ACHN (cell line): ENCODE measurements around the gene ZNF366.
A peak's percentile ranks its signal among the peaks of the same experiment; 100 is the strongest.

Source experiments
- DNase-seq: peaks from one replicate; pipeline ENCODE4 v3.0.0-alpha.2; 2015
- in situ Hi-C: cut with HindIII; loops from 2 replicates; pipeline ENCODE4 v1.10.0; 2017; ENCODE audit warnings: low sequenced_read_pairs, low pct_ligation_motif_present, low pct_unique_long_range_greater_than_20kb

Gene ZNF366, protein sequence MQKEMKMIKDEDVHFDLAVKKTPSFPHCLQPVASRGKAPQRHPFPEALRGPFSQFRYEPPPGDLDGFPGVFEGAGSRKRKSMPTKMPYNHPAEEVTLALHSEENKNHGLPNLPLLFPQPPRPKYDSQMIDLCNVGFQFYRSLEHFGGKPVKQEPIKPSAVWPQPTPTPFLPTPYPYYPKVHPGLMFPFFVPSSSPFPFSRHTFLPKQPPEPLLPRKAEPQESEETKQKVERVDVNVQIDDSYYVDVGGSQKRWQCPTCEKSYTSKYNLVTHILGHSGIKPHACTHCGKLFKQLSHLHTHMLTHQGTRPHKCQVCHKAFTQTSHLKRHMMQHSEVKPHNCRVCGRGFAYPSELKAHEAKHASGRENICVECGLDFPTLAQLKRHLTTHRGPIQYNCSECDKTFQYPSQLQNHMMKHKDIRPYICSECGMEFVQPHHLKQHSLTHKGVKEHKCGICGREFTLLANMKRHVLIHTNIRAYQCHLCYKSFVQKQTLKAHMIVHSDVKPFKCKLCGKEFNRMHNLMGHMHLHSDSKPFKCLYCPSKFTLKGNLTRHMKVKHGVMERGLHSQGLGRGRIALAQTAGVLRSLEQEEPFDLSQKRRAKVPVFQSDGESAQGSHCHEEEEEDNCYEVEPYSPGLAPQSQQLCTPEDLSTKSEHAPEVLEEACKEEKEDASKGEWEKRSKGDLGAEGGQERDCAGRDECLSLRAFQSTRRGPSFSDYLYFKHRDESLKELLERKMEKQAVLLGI

DNA sequence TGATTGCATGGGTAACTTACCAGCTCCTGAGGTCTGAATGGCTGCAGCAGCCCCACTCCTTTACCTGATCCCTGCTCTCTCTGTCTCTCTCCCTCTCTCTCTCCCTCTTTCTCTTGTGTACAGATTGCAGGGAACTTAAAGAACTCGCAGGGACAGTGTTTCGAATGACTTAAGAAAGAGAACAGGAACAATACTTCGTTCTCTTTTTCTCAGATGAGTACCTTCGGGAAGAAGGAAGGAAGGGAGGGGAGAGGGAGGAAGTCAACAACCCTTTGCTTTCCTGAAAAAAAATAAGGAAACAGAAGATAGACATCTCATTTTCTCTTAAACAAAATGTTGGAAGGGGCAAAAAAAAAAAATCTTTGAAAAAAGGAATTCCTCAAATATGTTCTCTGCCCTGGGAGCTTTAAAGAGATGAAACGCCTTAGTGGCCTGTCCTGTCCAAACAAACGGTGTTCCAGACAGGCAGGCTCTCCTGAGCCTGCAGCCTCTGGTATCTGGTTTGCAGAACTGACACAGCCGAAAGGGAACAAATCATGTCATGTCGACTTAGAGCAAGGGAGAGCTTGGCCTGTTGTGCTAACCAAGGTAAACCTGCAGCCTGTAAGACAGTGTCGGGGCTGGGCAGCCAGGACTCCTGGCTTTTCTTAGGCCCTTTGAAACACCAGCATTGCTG lies at the start of gene ZNF366:
ZNF366 (minus strand) TSS at position 180 of the 676 bp plus-strand sequence. CDS start 45,914 bp downstream, outside the sequence.
- in situ Hi-C loops, result no loop called here
- no peak for DNase-seq

DNA sequence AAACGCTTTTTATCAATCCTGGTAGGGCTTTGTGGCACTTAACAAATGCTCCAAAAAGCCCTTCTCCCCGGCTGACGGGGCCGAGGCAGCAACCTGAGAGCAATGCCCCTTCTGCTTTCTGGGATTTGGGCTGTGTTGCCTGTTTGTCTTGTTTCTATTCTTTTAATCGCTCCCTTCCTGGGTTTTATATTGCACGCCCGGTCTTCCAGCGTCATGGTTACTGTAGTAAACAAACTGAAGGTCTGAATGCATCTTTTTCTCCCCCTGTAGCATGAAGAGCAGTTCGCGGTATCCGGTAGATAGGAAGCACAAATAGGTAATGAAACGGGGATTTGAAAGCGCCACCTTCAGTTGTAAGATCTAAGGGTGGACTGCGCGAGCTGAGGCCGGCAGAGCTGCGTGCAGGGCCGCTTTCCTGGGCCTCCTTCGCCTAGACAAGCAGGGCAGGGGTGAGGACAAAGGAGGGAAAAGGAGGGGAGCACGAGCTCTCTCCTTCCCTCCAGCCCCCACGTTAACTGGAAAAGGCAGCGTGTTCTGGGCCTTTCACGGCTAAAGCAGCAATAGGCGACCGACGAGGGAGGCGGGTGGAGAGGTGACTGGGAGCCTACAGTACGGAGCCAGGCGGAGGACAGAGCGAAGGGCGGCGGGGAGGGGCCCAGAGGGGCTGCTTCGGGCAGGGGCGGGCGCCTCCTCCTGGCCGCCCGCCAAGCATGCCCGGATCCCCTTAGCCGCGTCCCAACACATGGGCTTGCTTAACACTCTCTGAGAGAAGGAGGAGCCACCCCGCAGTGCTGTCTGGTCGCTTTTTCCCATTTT lies 49.3 kb upstream of the ZNF366 start:
- no peak for DNase-seq
- in situ Hi-C loops, result no loop called here

DNA sequence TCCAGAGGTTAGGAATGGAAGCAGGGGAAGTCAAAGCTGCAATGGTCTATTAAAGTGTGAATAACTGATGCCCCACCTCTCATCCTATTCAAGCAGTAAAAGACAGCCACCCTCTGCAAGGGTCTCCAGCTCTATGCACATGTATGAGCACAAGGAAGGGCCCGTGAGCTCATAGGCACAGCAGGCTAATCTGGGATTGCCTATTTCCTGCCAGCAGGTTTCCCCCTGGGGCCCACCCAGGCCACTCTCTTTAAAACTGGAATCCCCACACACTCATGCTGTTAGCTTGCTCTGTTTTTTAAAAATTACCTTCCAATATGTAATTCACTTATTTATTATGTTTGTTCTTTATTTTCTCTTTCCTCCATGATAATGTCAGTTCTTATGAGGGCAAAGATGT lies 48.7 kb upstream of the ZNF366 start:
- in situ Hi-C loops, result no loop called here
- DNase-seq, result no peak

DNA sequence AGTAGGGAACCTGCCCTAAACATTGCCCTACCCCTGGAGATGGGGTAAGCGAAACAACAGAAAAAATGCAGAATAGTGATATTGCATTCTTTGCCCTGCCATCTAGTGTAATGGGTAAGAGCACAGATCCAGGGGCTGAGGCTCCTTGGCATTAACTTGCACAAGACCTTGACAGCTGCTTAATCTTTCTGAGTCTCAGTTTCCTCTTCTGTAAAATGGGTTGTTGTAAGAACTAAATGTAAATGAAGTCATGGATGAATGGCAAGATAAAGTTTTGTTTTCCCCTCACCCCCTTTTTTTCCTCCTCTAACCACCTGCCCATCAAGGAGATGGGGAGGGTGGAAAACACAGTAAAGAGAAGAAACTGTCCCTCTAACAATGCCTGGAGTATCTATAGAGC lies 47.7 kb upstream of the ZNF366 start:
- in situ Hi-C loops, result no loop called here
- DNase-seq, result no peak

DNA sequence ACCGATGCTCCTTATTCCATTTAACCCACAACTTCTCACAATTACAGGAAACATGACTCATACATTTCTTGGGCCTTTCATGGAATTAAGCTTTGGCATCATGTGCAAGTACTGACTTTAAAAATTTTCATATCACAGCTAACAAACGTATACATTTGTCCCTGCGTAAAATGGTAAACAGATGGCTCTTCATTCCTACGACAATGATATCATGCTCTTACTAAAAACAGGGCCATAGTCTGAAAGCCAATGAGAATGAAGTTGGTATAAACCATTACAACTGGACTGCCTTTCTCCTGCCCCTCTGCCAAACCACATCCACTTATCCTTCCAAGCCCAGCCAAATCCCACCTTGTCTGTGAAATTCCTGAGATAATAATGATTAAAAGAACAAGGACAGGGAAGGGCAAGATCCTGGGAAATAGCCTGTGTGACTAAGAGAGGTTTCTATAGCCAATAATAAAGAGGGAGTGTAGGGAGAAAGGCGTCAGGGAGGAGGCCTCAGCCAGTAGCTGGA lies 44.9 kb upstream of the ZNF366 start:
- DNase-seq, result peak; percentile 35
- in situ Hi-C loops, result no loop called here

DNA sequence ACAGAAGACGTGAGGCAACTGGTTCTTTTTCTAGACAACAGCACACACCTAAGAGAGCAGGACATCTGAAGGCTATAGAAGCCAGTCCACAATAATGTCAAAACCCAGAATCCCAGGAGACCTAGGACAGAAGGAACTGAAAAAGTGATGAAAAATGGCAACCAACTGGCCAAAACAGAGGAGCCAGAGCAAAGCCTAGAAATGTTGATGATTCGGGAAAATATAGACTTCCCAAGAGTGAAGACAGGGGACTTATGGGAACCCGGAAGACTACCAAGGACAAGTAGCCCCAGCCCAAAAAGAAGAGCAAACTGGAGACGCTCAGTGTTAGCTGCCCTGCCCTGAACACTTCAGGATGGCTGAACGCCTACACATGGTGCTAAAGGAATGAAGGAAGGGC lies 43.4 kb upstream of the ZNF366 start:
- no peak for DNase-seq
- in situ Hi-C loops, result no loop called here

DNA sequence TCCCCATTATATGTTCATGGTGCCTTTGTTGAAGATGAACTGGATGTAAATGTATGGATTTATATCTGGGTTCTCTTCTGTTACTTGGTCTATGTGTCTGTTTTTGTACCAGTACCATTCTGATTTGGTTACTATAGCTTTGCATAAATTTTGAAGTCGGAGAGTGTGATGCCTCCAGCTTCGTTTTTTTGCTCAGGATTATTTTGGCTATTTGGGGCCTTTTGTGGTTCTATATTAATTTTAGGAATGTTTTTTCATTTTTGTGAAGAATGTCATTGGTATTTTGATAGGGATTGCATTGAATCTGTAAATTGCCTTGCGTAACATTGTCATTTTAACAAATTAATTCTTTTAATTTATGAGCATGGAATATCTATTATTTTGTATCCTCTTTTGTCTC lies 36.6 kb upstream of the ZNF366 start:
- DNase-seq, result no peak
- in situ Hi-C loops, result no loop called here

DNA sequence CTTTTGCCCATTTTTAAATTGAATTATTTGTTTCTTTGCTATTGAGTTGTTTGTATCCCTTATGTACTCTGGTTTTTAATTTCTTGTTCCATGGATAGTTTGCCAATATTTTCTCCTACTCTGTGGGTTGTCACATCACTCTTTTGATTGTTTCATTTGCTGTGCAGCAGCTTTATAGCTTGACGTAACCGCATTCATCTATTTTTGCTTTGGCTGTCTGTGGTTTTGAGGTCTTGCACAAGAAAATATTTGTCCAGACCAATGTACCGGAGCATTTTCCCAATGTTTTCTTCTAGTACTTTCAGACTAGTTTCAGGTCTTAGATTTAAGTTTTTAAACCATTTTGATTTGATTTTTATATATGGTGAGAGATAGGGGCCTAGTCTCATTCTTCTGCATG lies 36.2 kb upstream of the ZNF366 start:
- in situ Hi-C loops, result no loop called here
- DNase-seq, result no peak

DNA sequence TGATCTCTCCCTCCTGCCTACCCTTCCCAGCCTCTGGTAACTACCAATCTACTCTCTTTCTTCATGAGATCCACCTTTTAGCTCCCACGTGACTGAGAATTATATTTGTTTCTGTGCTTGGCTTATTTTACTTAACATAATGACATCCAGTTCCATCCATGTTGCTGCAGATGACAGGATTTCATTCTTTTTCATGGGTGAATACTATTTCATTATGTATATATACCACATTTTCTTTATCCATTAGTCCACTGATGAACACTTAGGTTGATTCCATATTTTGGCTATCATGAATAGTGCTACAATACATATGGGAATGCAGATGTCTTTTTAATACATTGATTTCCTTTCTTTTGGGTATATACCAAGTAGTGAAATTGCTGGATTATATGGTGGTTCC lies 35.5 kb upstream of the ZNF366 start:
- DNase-seq, result no peak
- in situ Hi-C loops, result no loop called here

DNA sequence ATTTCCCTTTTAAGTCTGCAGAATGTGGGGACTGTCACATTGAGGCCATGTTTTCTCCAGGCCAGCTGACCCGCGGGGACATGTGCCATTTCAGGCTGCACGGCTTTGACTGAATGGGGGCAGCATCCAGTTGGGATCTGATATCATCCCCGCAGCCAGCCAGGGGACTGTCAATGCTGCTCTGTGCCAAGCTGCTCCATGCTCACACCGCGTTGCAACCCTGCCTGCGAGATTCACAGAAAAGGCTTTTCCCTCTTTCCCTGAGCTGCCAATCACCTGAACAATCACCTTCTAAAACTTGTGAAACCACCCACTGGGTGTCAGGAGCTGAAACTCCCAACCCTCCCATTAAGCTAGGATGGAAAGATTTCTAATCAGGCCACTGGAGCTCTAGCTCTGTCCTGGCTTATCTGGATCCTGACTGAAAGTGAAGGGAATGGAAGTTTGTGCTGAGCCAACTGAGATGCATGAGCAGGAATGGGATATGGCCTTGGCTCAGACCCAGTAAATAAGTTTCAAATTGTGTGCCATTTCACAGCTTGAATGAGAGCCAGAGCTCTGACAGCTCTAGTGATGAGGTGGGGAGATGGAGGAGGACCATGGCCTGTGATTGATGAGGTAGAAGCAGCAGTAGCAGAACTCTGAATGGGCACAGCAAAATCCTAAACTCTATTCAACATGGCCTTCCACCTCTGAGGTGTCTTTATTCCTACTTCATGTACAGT lies 34.5 kb upstream of the ZNF366 start:
- in situ Hi-C loops, result no loop called here
- no peak for DNase-seq

DNA sequence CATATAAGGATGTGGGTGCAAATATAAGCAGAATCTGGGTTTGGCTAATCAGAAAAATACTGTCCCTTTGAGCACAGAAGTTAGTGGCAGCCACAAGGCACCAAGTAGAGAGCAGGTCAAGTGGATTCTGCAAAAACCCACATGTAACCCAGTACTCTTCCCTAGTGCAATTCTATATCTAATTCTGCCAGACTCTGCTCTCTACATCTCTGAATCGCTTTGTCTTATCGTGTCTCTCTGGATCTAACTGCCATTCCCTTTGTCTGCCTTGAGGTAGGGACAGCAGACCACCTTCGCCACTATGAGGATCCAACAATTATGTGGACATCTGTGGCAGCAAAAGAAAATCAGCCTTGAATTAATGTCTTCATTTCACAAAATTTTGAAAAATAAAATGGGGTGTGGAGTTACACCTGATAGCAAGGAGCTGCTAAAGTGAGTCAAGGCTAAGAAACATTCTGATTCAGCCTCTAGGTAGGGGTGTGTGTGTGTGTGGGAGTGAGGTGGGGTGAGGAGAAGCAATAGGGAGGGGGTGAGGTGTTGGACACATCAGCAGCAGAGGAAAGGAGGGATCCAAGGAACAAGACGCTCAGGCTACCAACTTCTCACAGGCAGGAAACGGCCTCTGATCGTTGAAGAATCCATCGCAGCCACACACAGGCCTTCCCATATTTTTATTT lies 33.7 kb upstream of the ZNF366 start:
- DNase-seq, result no peak
- in situ Hi-C loops, result no loop called here

DNA sequence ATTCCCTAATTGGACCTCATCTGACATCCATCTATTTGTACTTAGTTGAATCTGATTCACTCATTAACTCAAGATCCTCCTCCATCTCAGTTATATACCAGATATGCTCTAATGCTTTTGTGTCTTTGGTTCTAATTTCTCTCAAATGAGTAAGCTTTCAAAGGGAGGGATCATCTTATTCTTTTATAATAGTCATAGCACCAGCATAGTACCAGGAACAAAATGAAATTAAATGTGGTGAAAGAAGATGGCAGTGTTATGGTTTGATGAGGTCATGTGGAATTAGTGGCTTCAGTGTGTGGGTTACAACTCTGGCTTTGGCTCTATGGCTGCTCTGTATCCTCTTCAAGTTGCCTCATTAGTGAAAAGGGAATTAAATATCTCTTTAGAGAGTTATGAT lies 32.5 kb upstream of the ZNF366 start:
- DNase-seq, result no peak
- in situ Hi-C loops, result no loop called here

DNA sequence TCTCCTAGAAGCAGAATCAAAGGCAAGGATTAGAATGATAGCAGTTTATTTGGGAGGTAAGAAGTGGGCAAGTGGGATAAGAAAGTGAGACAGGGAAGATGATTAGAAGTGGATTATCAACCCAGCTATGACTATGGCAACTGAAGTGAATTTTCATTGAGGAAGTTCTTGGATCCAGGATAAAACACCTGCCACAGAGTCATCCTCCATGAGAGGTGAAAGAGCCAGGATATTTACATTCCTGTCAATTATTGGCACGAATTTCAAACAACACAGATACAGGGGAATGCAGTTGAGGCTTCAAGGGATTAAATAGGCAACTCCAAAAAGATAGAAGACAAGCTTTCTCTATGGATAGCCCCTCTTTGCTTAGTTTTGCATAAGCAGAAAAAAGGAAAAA lies 31.8 kb upstream of the ZNF366 start:
- DNase-seq, result no peak
- in situ Hi-C loops, result no loop called here

DNA sequence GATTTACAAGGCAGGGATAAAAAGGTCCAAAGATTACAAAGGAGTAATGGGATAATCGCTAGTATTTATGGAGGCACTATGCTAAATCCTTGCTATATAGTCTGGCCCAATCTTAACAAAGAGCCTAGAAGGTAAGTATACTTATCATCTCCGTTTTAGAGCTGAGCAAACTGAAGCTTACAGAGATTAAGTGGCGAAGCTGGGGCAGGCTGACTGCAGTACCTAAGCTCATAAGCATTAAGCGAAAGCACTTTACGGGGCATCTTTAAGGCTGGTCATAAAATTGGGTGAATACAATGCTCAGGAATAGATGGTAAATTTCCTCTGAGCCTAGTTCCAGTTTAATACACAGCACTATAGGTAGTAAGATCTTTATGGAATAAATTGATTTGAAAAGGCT lies 30.0 kb upstream of the ZNF366 start:
- in situ Hi-C loops, result no loop called here
- DNase-seq, result no peak

DNA sequence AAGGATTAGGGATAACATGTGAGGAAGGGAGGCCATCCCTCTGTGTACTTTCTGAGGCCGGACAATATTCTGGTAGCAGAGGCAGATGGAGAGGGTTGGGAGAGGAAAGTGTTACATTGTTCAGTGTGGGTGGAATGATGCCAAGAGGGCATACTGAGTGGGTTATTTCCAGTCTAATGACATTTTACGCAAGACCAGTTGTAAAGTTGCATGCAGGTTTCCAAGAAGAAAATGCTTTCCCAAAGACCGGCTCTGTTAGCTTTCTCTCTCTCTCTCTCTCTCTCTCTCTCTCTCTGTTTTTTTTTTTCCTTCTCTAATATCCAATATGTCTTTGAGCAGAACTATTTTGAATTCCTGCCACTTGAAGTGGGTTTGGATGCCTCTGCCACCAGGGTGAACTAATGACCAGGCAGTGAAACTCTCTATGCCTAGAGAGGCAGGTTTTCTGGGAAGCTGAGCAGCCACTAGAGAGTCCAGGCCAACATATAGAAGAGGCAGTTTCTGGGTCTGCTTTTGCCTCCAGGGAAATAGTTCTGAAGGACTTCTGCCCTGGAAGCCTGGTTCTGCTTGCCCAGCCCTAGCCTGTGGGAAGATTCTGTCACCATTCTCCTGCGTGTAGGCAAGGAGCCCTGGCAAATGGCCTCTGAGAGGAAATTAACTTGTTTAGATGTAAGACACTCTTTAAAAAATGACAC lies 24.4 kb upstream of the ZNF366 start:
- in situ Hi-C loops, result no loop called here
- no peak for DNase-seq

DNA sequence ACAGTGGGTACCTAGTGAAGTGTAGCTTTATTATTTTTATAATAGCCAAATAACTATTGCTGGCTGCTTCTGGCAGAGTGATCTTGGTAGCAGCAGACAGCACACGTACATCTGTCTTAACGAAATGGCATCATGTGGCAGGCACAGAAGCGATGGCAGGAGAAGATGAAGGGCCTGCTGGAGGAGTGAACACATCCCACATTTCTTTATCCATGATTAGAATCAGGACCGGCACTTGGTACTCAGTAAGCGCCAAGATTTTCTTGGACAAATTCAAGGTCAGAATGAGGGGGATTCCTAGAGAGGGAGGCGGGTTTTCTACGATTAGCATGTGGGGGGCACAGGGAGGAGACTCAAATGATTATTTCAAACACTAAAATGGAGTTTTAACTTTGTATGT lies 23.0 kb upstream of the ZNF366 start:
- in situ Hi-C loops, result no loop called here
- DNase-seq, result no peak

DNA sequence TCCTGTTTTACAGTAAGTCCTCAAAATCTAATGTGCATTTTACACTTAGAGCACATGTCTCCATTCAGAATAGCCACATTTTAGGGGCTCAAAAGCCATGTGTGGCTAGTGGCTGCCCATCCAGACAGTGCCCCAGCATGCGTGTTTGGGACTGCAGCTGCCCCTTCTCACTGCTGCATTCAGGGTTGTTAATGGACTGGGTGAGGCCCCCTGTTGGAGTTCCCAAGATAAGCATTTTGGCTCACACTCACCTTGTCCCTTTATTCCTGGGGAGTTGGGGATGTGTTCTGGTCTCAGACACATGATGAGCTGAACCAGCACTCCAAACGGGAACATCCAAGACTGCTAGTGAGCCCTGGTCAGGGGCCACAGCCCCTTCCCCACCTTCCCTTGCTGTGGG lies 22.2 kb upstream of the ZNF366 start:
- DNase-seq, result no peak
- in situ Hi-C loops, result no loop called here
